Adrenal gland (tissue), 5 donors: ENCODE results near the gene SLC6A5.

Source experiments
- CTCF ChIP-seq, 6 experiments: fragments of 450-650 bp in 4 of 6; fragments of 200-600 bp in 2 of 6; sonication (generic) in 1 of 6; IDR thresholded peaks; 1 replicate in 5 of 6; 2 replicates in 1 of 6; pipeline versions ENCODE4 v1.5.1 to v1.8.0; 2016 to 2021; ENCODE audit warnings: antibody characterized with exemption in 6 of 6, mild to moderate bottlenecking in 2 of 6, moderate library complexity in 1 of 6
- POLR2A ChIP-seq, 2 donors: fragments of 450-650 bp; IDR thresholded peaks; one replicate each; pipeline ENCODE4 v1.6.1; 2017; ENCODE audit warnings: antibody characterized with exemption in 2 of 2, mild to moderate bottlenecking in 2 of 2, moderate library complexity in 1 of 2
- donor health status: DM: no; HTN: no; CAD: no.

GRCh38 chr11:20601221-20601914 lies 2.0 kb downstream of the SLC6A5 start:
- TF ChIP-seq CTCF (IDR thresholded peaks at IDR 0.05) (no peak), POLR2A (IDR thresholded peaks at IDR 0.05) (no peak)
